Progenitor cell of endocrine pancreas (in vitro differentiated cells): Measurements from ENCODE around the gene NCOA7. TPM values are rescaled to one million over a fixed set of nuclear protein-coding genes. Genes with fewer than 3 reads are reported as not detected.

Experiments used
- DNase-seq: peaks from one replicate; pipeline ENCODE4 v3.0.0; 2021; ENCODE audit warnings: low spot score; ENCODE audit not compliant: unreplicated experiment
- H3K27ac Mint-ChIP-seq: 2 replicates; pipeline ENCODE4 v1.8.0; 2021; ENCODE audit warnings: mild to moderate bottlenecking, moderate library complexity, mixed read lengths
- H3K27me3 Mint-ChIP-seq: 2 replicates; pipeline ENCODE4 v1.8.0; 2021; ENCODE audit warnings: mixed read lengths
- H3K36me3 Mint-ChIP-seq: 2 replicates; pipeline ENCODE4 v1.8.0; 2022; ENCODE audit warnings: mixed read lengths; ENCODE audit not compliant: insufficient read depth
- H3K4me1 Mint-ChIP-seq: 2 replicates; pipeline ENCODE4 v1.8.0; 2021; ENCODE audit warnings: low read depth, mixed read lengths
- H3K4me3 Mint-ChIP-seq: 2 replicates; pipeline ENCODE4 v1.8.0; 2021; ENCODE audit warnings: low read depth, mild to moderate bottlenecking, moderate library complexity, mixed read lengths
- H3K9me3 Mint-ChIP-seq: 2 replicates; pipeline ENCODE4 v1.8.0; 2021; ENCODE audit warnings: low read depth, mixed read lengths
- CTCF ChIP-seq: fragments of 200-600 bp; sonication (generic); IDR thresholded peaks from one replicate; pipeline ENCODE4 v1.5.0; 2021; ENCODE audit warnings: antibody characterized with exemption, mild to moderate bottlenecking; ENCODE audit not compliant: unreplicated experiment
- total RNA-seq: library from RNA; stranded (reverse); gene quantifications from 2 replicates; pipeline ENCODE4 v1.2.1, GENCODE V29; 2021

Gene NCOA7
- total RNA-seq, 1 donor from 2014 or later: 18.0 TPM

DNA sequence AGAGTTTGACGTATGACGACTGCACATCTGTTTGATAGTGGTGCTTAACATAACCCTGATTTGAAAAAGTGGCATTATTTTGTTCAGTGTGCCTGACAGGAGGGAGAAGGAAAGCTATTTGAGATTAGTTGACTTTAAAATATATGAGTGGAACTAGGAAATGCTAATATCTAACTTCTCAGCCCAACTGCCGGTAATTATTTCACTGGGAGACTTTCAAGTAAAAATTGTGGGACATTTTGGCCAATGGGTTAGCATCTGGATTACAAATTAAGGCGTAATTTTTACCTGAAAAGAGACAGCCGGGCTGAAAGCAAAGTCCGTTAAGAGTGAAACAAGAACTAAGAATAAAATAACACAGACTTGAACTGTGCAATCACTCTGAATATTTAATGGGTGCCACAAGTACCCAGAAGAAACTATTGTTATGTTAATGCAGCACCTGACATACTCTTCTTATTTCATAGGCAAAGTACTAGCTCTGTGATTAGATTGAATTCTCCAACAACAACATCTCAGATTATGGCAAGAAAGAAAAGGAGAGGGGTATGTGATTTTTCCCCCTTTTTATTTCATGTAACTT, 39.3 kb upstream of the NCOA7 start:
- no peaks in the 10 kb centered on the region for H3K36me3 Mint-ChIP-seq
- H3K4me3 Mint-ChIP-seq: no peak overlapping the region
- peaks cover 33% of the 10 kb centered on the region for H3K4me1 Mint-ChIP-seq
- DNase-seq: no peak
- no peaks in the 10 kb centered on the region for H3K9me3 Mint-ChIP-seq
- peaks cover 51% of the 10 kb centered on the region for H3K27me3 Mint-ChIP-seq
- TF ChIP-seq CTCF: no peak
- H3K27ac Mint-ChIP-seq: no peak overlapping the region

DNA sequence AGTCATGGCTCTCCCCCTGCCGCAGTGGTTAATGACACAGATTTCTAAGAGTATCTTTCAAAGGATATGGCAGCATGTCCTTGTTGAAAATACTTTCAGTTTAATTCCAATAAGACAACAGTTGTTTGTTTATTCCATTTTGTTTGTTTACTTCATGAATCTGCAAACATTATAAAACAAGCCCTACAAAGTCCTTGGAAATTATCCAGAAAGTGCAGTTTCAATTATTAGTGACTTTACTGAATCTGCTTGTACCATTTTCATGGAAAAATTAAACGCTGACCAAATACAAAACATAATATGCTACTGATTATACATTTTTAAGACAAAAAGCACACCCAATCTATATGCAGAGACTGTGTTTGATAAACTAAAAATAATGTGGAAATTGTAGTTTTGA, 38.0 kb upstream of the NCOA7 start:
- Mint-ChIP-seq H3K4me3 (no peak overlapping the region), H3K9me3 (no peaks in the 10 kb centered on the region), H3K4me1 (peaks cover 28% of the 10 kb centered on the region)

DNA sequence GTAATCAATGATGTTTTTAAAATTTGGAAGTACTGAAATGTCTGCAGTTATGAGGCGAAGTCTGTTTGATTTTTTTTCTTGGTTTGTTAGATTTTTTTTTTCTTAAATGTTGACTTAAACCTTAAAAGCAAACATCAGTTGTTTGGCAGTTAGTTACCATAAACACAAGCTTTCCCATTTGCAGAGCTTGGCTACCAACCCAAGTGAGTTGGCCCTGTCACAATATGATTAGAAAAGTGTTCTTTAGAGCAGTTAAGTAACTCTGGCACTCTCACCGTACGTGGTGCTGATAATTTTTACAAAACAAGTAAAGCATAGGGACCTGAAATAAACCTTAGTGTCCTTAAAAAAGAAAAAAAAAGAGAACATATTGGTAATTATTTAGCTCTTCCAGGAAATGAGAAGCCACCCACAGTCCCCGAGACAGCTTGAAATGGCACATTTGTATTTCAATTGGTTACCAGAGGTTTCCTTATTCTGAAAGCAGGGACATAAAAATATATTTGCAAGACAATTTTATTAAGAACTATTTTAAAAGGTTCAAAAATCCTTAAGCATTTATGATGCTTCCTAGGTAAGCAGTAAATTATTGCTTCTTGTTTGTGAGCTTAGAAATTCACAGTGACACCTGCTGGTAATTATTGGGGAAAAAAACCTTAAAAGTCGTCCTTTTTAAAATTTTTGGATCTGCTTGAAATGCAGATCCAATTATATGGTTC, 37.4 kb upstream of the NCOA7 start:
- peak; percentile 54 for TF ChIP-seq CTCF
- DNase-seq: no peak
- Mint-ChIP-seq H3K36me3 (no peaks in the 10 kb centered on the region), H3K27me3 (peaks cover 34% of the 10 kb centered on the region), H3K27ac (no peak overlapping the region), H3K9me3 (no peaks in the 10 kb centered on the region), H3K4me1 (peaks cover 28% of the 10 kb centered on the region), H3K4me3 (no peak overlapping the region)

More for the DNA sequence above, 38.0 kb upstream of the NCOA7 start:
- no peaks in the 10 kb centered on the region for H3K36me3 Mint-ChIP-seq
- DNase-seq: no peak
- no peak for TF ChIP-seq CTCF
- H3K27ac Mint-ChIP-seq: no peak overlapping the region
- H3K27me3 Mint-ChIP-seq: peaks cover 40% of the 10 kb centered on the region

GRCh38 chr6:125753937-125754259, 36.9 kb upstream of the NCOA7 start:
- DNase-seq: no peak
- Mint-ChIP-seq H3K9me3 (no peaks in the 10 kb centered on the region), H3K27ac (no peak overlapping the region), H3K36me3 (no peaks in the 10 kb centered on the region), H3K4me3 (no peak overlapping the region), H3K27me3 (peaks cover 29% of the 10 kb centered on the region), H3K4me1 (peaks cover 27% of the 10 kb centered on the region)
- no peak for TF ChIP-seq CTCF

DNA sequence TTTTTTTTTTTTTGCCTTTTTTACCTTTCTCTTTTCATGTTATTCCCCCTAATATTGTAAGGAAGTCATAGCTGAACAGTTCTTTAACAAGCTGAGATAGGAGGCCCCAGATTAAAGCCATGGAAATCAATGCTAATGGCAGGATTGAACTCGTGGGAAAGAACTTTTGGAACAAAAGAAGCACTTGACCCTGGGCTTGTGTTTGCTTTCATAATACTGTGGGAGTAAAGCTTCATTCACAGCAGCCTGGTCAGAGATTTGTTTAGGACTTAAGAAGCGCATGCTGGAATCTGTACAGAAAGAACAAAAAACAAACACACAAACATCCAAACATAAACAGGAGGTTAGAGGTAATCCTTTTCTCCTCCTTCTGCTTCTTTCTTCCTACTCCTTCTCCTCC, 36.2 kb upstream of the NCOA7 start:
- peak overlapping the region; percentile 31 for H3K4me3 Mint-ChIP-seq
- H3K4me1 Mint-ChIP-seq: peaks cover 27% of the 10 kb centered on the region
- peaks cover 28% of the 10 kb centered on the region for H3K27me3 Mint-ChIP-seq
- no peak for DNase-seq
- TF ChIP-seq CTCF: no peak
- no peak overlapping the region for H3K27ac Mint-ChIP-seq
- peaks cover 6% of the 10 kb centered on the region for H3K36me3 Mint-ChIP-seq
- peaks cover 4% of the 10 kb centered on the region for H3K9me3 Mint-ChIP-seq
